ENCODE measurements around the gene PCF11.

Gene PCF11

DNA sequence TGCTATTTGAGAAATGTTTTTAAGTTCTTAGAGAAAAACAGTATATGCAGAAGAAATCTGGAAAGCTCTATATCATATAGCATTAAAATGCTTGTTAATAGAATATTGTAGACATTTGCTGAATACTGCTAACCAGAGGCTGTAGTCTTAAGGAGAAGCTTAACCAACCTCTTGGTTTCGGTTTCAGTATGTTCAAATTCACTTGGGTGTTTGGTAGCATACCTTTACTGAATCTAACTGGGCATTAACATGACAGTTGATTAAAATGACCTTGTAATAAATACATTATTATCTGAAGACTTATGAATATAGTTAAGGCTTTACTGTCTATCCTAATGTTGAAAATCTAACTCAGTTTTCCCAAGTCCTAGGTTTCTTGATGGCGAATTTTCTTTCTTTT, 5.4 kb downstream of the PCF11 start:
- DNase-seq (ENCODE audit: low spot score) = no peak
- 0 out of 2 replicates have a peak overlapping the region, but pooled peaks have one; percentile 33 for H3K27ac ChIP-seq
- POLR2A ChIA-PET (ENCODE audit: low non-redundant PET) = interaction anchor here (0.6 kb wide), 1 partner anchor 234 kb away, joined by 6 read pairs; no protein-coding TSS in a partner anchor
- CTCF ChIA-PET = no interaction called here
- TF ChIP-seq, protein P1, sequence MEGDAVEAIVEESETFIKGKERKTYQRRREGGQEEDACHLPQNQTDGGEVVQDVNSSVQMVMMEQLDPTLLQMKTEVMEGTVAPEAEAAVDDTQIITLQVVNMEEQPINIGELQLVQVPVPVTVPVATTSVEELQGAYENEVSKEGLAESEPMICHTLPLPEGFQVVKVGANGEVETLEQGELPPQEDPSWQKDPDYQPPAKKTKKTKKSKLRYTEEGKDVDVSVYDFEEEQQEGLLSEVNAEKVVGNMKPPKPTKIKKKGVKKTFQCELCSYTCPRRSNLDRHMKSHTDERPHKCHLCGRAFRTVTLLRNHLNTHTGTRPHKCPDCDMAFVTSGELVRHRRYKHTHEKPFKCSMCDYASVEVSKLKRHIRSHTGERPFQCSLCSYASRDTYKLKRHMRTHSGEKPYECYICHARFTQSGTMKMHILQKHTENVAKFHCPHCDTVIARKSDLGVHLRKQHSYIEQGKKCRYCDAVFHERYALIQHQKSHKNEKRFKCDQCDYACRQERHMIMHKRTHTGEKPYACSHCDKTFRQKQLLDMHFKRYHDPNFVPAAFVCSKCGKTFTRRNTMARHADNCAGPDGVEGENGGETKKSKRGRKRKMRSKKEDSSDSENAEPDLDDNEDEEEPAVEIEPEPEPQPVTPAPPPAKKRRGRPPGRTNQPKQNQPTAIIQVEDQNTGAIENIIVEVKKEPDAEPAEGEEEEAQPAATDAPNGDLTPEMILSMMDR (conservative IDR thresholded peaks at IDR 0.05; ENCODE audit: low read depth) = no peak

DNA sequence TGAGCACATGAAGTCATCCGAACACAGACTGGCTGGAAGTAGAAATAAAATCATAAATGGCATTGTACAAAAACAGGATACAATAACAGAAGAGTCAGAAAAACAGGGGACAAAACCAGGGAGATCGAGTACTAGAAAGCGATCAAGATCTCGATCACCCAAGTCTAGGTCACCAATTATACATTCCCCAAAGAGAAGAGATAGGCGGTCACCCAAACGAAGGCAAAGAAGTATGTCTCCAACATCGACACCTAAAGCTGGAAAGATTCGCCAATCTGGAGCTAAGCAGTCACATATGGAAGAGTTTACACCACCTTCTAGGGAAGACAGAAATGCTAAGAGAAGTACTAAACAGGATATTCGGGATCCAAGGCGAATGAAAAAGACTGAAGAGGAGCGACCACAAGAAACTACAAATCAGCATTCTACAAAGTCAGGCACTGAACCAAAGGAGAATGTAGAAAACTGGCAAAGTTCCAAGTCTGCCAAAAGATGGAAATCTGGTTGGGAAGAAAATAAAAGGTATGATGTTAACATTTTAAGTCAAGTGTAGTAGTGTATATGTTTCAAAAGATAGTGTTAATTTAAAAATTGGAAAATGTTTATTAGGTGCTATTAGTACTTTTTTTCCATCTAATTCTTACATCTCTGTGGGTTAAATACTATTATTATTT, 9.4 kb downstream of the PCF11 start:
- TF ChIP-seq, protein P1 (conservative IDR thresholded peaks at IDR 0.05; ENCODE audit: low read depth) = no peak
- DNase-seq (ENCODE audit: low spot score) = no peak
- no peak overlapping the region for H3K27ac ChIP-seq
- ChIA-PET CTCF (no interaction called here), POLR2A (ENCODE audit: low non-redundant PET) (no interaction called here)

DNA sequence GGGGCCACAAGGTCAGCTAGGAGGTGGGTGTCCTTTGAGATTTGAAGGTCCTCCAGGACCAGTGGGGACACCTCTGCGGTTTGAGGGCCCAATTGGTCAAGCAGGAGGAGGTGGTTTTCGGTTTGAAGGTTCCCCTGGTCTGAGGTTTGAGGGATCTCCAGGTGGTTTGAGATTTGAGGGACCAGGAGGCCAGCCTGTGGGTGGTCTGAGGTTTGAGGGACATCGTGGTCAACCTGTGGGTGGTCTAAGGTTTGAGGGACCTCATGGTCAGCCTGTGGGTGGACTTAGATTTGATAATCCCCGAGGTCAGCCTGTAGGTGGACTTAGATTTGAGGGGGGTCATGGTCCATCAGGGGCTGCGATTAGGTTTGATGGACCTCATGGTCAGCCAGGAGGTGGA, 11.8 kb downstream of the PCF11 start:
- TF ChIP-seq, protein P1 (conservative IDR thresholded peaks at IDR 0.05; ENCODE audit: low read depth) = no peak
- H3K27ac ChIP-seq = peak overlapping the region; percentile 13; the same call in 1 of the 2 replicates
- ChIA-PET POLR2A (ENCODE audit: low non-redundant PET) (no interaction called here), CTCF (no interaction called here)
- DNase-seq (ENCODE audit: low spot score) = no peak

DNA sequence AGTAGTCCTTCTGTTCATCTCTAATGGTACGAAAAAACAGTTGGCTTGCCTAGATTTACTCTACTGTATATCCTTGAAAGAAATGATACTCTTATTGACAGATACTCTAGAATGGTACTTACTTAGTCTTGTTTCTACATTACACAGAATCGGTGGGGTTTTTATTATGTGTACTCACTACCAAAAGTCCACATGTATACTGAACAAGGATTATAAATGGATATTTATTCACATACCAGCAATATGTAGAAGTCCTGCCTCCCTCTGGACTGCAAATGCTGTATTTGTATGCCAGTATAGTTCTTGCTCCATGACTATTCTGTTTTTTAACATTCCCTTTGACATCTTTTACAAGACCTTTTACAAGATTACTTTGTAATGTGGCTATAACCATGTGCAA, 13.9 kb downstream of the PCF11 start:
- ChIA-PET CTCF (no interaction called here), POLR2A (ENCODE audit: low non-redundant PET) (no interaction called here)
- TF ChIP-seq, protein P1 (conservative IDR thresholded peaks at IDR 0.05; ENCODE audit: low read depth) = no peak
- DNase-seq (ENCODE audit: low spot score) = no peak
- no peak overlapping the region for H3K27ac ChIP-seq

DNA sequence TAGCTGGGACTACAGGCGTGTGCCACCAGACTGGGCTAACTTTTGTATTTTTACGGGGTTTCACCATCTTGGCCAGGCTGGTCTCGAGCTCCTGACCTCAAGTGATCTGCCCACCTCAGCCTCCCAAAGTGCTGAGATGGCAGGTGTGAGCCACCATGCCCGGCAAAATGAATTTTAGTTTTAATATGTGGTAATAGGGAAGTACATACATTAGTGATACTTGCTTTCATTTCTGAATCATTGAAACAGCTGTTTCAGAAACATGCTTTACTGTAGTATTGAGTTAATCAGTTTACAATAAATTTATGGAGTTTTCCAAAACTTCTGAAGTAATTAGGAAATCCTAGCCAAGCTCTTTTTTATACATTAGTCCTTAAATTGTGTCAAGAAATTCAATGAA, 15.6 kb downstream of the PCF11 start:
- POLR2A ChIA-PET (ENCODE audit: low non-redundant PET) = no interaction called here
- no peak for DNase-seq (ENCODE audit: low spot score)
- CTCF ChIA-PET = no interaction called here
- no peak overlapping the region for H3K27ac ChIP-seq
- TF ChIP-seq, protein P1 (conservative IDR thresholded peaks at IDR 0.05; ENCODE audit: low read depth) = no peak

DNA sequence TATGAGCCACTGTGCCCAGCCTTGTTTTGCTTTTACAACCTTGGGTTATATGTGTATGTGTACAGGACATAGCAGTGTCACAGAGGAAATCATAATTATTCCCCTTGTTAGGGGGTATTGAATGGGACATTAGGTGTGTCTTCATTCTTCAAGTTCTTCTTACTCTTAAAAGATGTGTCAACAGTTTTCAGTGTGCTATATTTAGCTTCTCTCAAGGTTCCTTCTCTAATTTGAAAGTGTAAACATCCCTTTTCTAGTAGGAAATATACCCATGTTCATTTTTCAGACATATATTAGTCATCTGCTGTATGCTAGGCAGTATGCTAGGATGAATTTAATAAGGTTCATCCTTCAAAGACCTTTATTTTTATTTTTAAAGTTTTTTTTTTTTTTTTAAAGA, 17.1 kb downstream of the PCF11 start:
- POLR2A ChIA-PET (ENCODE audit: low non-redundant PET) = no interaction called here
- no peak for DNase-seq (ENCODE audit: low spot score)
- no peak overlapping the region for H3K27ac ChIP-seq
- CTCF ChIA-PET = interaction anchor here (0.8 kb wide), 1 partner anchor 72 kb away, joined by 4 read pairs; no protein-coding TSS in a partner anchor
- TF ChIP-seq, protein P1 (conservative IDR thresholded peaks at IDR 0.05; ENCODE audit: low read depth) = no peak
